ENCODE measurements around the gene BCLAF1.

GRCh38 chr6:136315594-136315993 is 25.9 kb upstream of the BCLAF1 start:
- no peak for TF ChIP-seq CTCF (IDR thresholded peaks at IDR 0.05; ENCODE audit: low read length)
- TF ChIP-seq EZH2 (IDR thresholded peaks at IDR 0.05; ENCODE audit: borderline replicate concordance, low read length) = no peak
